Activated T-cell treated with anti-CD3 and anti-CD28 coated beads, Interleukin-2, amount 50 U/mL, for 48 hours (primary cell): ENCODE data around the gene AGTRAP.

Experiments used
- DNase-seq, 2 experiments: peaks; one replicate each; pipeline ENCODE4 v3.0.0-alpha.2; 2020

The AGTRAP gene

DNA sequence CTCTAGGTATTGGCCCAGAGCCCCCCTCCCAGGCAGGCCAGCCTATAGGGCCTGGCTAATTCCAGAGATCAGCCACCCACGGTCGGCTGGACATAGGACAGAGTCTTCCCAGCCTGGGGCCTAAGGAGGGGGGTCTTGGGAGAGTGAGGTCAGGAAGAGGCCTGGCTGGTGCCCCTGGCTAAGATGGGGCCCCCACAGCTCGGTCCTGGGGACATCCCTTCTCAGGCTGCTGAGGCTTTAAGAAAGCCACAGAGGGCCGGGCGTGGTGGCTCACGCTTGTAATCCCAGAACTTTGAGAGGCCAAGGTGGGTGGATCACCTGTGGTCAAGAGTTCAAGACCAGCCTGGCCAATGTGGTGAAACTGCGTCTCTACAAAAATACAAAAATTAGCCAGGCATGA, 28.6 kb downstream of the AGTRAP start:
- DNase-seq, result no peak

DNA sequence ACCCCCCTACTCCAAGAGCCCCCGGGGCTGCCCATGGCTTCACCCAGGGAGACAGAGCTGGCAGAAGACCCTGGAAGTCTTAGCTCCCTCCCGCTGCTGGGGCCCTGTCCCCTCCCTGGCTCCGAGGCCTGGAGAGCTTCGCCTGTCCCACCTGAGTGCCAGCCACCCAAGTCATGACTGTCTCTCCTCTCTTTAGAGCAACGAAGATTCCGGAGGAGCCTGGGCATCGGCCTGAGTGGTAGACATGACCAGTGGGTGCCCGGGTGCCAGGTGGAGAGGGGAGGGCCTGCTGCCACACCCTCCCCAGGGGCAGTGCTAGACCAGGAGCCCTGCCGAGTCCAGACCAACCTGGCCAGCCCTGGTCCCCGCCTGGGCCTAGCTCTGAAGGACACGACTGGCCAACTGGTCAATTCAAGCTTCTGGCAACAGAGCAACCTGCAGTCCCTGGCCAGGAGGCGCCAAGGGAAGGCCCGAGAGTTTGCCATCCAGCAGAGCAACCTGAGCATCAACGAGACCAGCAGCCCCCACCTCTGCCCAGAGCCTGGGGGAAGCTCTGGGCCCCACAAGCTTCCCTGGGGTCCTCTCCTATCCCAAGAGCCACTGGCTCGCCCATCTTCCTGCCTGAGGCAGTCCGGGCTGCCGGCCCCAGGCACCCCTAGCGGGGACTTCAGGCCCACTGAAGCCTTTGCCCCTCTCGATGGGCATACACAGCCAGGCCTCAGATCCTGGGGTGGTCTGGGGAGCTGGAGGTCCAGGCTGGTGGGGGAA, 29.9 kb downstream of the AGTRAP start:
- no peak for DNase-seq

DNA sequence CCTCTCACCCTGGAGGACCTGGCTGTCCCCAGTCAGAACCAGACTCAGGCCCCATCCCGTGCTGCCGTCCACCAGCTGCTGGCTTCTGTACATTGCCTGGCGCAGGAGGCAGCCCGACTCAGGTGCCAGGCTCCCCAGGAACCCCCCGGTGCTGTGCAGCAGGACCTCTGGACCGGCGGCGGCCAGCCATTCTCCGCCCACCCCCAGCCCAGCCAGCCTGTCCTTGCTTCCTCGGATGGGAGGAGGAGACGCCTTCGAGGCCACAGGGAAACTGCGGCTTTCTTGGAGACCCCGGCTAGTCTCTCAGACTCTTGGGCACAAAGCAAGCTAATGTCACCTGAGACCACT, 30.5 kb downstream of the AGTRAP start:
- no peak for DNase-seq

- DNase-seq, result no peak
Observed at GRCh38 chr1:11767922-11768704, 32.2 kb downstream of the AGTRAP start.

GRCh38 chr1:11768821-11769220, 32.9 kb downstream of the AGTRAP start:
- DNase-seq, result no peak

- DNase-seq, result no peak
Observed at GRCh38 chr1:11769274-11769673, 33.3 kb downstream of the AGTRAP start.

GRCh38 chr1:11770011-11770410, 34.1 kb downstream of the AGTRAP start:
- DNase-seq, result no peak

- no peak for DNase-seq
Observed at GRCh38 chr1:11771481-11772043, 35.6 kb downstream of the AGTRAP start.

DNA sequence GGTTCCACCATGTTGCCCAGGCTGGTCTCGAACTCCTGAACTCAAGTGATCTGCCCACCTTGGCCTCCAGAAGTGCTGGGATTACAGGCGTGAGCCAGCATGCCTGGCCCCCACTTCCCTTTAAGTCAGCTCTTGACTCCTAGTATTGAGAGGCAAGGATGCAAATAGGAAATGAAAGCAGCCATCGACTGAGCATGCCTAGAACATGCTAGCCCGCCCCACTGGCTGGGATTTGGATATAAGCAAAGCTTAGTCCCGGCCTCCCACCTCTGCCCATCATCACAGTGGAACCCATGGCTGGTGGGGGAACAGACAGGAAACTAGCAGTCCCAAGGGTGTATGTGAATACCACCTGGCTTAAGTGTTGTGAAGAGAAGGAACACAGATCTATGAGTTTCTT, 36.5 kb downstream of the AGTRAP start:
- no peak for DNase-seq

DNA sequence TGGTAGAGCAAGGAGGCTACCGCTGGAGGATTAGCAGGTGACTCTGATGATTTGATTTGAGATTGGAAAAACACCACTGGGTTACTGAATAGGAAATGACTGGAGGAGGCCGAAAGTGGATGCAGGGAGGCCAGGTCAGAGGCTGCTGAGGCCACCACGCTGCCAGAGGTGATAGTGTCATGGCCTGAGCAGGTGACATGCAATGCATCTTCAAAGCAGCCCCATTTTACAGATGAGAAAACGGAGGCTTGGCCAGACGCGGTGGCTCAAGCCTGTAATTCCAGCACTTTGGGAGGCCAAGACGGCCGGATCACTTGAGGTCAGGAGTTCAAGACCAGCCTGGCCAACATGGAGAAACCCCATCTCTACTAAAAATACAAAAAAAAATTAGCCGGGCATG, 38.8 kb downstream of the AGTRAP start:
- DNase-seq, result no peak

DNA sequence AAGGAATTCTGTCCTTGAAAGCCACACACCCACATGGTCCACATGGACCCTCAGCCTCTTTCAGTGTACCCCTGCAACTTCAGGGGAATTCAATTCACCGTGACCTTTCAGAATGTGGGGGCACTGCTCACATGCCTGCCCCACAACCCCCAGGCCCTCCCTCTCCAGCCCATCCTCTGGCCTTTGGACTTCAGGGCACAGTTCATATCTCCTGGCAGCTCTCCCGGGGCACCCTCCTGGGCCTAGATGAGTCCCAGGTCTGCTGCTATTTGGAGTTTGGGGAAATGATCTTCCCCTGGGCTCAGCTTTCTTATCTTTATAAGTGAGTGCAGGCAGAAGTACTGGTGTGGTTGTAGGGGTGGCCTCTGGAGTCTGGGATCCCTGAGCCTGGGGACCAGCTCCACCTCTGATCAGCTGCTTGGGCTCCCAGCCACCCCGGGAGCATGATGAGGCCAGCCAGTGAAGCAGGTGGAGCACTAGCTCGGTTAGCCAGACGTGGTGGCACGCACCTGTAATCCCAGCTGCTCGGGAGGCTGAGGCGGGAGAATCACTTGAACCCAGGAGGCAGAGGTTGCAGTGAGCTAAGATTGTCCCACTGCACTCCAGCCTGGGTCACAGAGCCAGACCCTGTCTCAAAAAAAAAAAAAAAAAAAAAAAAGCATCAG, 41.9 kb downstream of the AGTRAP start:
- no peak for DNase-seq

DNA sequence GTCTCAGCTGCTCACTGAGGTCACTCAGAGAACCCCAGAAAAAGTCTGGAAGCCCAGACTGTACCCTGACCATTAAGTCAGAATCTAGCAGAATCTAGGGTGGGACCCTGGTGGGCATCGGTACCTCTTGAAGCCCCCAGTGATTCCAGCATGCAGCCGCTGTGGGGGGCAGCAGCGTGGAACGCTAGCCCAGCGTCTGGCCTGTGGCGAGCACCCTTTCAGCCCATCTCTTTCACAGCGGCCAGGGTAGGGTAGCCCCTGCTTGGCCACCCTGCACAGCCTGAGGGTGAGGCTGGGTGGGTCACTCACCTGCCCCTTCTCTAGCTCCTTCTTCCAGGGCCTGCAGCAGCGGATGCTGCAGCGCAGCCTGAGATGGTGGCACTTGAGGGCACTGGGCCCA, 42.4 kb downstream of the AGTRAP start:
- DNase-seq, result no peak

GRCh38 chr1:11778844-11779623, 43.1 kb downstream of the AGTRAP start:
- DNase-seq, result no peak

- DNase-seq, result no peak
Observed at GRCh38 chr1:11779715-11780379, 43.9 kb downstream of the AGTRAP start.

DNA sequence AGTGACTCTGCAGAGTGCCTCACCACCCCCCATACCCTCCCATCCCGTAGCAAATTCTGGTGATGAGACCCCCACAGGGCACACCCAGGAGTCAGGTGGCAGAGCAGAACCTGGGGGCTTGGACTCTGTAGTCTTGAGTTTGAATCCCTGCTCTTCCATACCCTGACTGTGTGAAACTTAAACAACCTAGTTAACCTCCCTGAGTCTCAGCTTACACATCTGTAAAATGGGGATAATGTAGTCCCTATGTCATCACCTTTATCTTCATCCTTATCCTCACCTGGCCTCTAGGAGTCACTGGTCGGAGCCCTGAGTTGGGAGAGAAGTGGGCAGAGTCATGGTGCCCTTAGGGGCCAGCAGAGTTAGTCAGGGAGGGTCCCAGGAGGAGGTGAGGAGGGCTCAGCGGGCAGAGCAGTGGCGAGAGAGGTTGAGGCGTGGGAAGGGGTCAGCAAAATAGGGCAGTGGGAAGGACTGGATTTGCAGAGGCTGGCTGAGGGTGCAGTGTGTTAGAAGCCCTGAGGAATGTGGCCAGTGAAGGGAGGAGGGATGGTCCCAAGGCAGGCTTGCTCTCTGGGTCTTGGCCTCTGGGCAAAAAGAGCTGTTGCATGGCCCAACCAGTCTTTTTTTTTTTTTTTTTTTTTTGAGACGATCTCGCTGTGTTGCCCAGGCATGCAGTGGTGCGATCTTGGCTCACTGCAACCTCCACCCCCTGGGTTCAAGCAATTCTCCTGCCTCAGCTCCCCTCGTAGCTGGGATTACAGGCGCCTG, 44.6 kb downstream of the AGTRAP start:
- DNase-seq, result no peak

DNA sequence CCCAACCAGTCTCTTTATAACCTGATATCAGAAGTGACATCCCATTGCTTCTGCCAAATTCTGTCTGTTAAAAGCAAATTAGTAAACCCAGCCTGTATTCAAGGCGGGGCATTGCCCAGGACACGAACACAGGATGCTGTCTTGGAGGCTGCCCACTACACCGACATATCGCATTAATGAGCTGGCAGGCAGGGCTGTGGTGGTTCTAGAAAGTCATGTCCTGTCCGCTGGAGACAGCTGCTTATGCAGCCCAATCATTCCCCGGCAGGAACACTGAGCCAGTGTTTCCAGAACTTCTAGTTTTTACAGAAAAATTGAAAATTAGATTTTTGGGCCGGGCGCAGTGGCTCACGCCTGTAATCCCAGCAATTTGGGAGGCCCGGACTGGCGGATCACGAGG, 45.4 kb downstream of the AGTRAP start:
- no peak for DNase-seq

DNA sequence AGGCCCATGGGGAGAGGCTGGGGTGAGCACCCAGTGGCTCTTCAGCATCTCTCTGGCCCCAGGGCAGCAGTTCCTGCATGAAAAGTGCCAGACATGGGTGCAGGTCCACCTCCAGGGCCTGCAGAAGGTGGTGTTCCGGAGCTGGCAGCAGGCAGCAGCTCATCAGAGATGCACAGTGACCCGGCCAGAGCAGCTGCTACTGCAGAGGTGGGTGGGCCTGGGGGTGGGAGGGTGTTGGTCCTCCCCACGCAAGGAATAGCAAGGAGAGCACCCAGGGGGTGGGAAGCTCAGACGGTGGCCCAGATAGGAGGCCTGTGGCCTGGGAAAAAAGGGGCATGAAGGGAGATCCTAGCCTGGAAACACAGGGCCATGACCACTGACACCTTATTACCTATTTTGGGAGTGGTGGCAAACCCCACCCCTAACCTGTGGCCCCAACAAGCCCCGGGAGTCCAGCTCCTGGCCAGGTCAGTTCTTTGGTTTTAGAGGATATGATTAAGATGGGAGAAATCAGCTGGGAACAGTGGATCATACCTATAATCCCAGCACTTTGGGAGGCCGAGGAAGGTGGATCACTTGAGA, 46.3 kb downstream of the AGTRAP start:
- DNase-seq, result no peak

DNA sequence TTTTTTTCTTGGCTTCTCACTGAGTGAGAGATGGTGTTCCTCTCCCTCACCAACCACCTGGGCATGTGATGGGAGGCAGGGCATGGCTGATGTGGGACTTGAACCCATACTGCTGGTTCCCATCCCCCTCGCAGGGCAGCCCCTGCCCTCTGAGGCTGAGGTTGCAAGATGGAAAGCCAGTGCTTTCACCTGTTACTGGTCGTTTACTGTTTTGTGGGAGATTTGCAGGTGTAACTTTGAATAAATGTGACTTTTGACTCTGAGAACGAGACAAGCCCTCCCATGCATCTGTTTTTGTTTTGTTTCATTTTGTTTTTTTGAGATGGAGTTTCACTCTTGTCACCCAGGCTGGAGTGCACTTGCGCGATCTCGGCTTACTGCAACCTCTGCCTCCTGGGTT, 47.6 kb downstream of the AGTRAP start:
- DNase-seq, result no peak

- DNase-seq, result no peak
Observed at GRCh38 chr1:11784256-11784992, 48.5 kb downstream of the AGTRAP start.
